ENCODE results near the gene AFF3.
"Not testable (repeated sequence)": the region's sequence is repeated elsewhere in the genome, so short reads cannot be mapped to it uniquely, and the experiment has no call there.

Gene AFF3

GRCh38 chr2:100145893-100146656 is 3.7 kb upstream of the AFF3 start:
- no peak for DNase-seq

- DNase-seq = no peak
Measured at GRCh38 chr2:100143286-100143685, 896 bp upstream of the AFF3 start.

- peak; percentile 17 for DNase-seq
Measured at GRCh38 chr2:100141906-100142305, 484 bp downstream of the AFF3 start.

GRCh38 chr2:100140582-100140981 is 1.8 kb downstream of the AFF3 start:
- DNase-seq = peak; percentile 12

- peak; percentile 8 for DNase-seq
Measured at GRCh38 chr2:100137866-100138570, 4.4 kb downstream of the AFF3 start.

GRCh38 chr2:100137318-100137717 is 5.1 kb downstream of the AFF3 start:
- no peak for DNase-seq

- no peak for DNase-seq
Measured at GRCh38 chr2:100136310-100136709, 6.1 kb downstream of the AFF3 start.

- no peak for DNase-seq
Measured at GRCh38 chr2:100135415-100135814, 7.0 kb downstream of the AFF3 start.

GRCh38 chr2:100130595-100131391 is 11.6 kb downstream of the AFF3 start:
- no peak for DNase-seq

GRCh38 chr2:100126897-100127401 is 15.4 kb downstream of the AFF3 start:
- DNase-seq = no peak

GRCh38 chr2:100126201-100126600 is 16.2 kb downstream of the AFF3 start:
- no peak for DNase-seq

- no peak for DNase-seq
Measured at GRCh38 chr2:100125626-100126025, 16.8 kb downstream of the AFF3 start.

GRCh38 chr2:100124761-100125160 is 17.6 kb downstream of the AFF3 start:
- no peak for DNase-seq

- no peak for DNase-seq
Measured at GRCh38 chr2:100121124-100121718, 21.2 kb downstream of the AFF3 start.

- DNase-seq = no peak
Measured at GRCh38 chr2:100119235-100119634, 23.2 kb downstream of the AFF3 start.

- peak; percentile 19 for DNase-seq
Measured at GRCh38 chr2:100113990-100114433, 28.4 kb downstream of the AFF3 start.

GRCh38 chr2:100110614-100111000 is 31.8 kb downstream of the AFF3 start:
- no peak for DNase-seq

GRCh38 chr2:100109986-100110613 is 32.3 kb downstream of the AFF3 start:
- DNase-seq = no peak

GRCh38 chr2:100108648-100109020 is 33.8 kb downstream of the AFF3 start:
- DNase-seq = not testable (repeated sequence)

- DNase-seq = no peak
Measured at GRCh38 chr2:100107906-100108647, 34.3 kb downstream of the AFF3 start.

GRCh38 chr2:100107440-100107839 is 35.0 kb downstream of the AFF3 start:
- DNase-seq = no peak

GRCh38 chr2:100106460-100106859 is 35.9 kb downstream of the AFF3 start:
- DNase-seq = no peak

All from CD4-positive, alpha-beta T cell treated with Interleukin-17A for 4 hours (primary cell).